ENCODE results near the gene ZNF474.

The ZNF474 gene

DNA sequence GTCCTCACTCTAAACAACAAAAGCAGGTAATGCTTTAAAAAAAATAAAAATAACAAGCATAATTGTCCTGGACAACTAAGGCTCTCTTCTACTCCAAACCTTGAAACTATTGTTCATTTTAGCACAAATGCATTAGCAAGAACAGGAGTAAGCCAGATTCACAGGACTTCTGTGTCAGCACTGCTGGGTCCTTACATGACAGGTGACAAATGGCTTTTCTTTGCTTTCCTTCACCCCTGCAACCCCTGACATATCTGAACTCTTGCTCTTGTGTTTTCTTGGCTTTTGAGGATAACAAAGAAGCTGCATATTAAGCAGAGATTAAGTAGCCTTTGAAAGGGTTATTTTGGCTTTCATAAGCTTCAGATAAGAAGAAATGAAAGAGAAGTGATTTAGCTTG is 71.1 kb downstream of the ZNF474 start:
- H3K27ac ChIP-seq (ENCODE audit: low read depth, low read length) = no peak overlapping the region
- no peaks in the 10 kb centered on the region for H3K36me3 ChIP-seq (ENCODE audit: control insufficient read depth, insufficient read depth, low read length)
- H3K27me3 ChIP-seq (ENCODE audit: control insufficient read depth, insufficient read depth, low read length) = no peaks in the 10 kb centered on the region
- H3K9ac ChIP-seq (ENCODE audit: low read length) = no peak overlapping the region
- no peak overlapping the region for H3K4me3 ChIP-seq (ENCODE audit: low read length)
- H3K4me1 ChIP-seq (ENCODE audit: control insufficient read depth, insufficient read depth, low read length) = no peaks in the 10 kb centered on the region

DNA sequence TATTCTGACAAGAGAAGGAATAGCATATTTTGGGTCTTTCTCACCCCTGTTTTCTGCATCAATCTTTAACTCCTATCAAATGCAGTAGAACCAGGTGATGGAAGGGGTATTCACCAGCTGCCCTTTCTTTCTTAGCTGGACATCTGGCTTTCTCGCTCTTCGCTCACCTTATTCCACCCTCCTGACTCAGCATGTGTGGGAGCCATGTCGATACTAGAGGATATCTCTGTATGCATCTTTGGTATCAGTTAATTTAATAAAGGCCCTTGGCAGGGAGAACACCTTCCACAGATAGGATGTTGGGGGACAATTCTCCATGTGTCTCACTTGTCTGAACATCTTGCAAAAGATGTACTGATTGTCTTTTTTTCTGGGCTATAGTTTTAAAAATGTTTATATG is 71.5 kb downstream of the ZNF474 start:
- Histone ChIP-seq H3K36me3 (ENCODE audit: control insufficient read depth, insufficient read depth, low read length) (no peaks in the 10 kb centered on the region), H3K4me1 (ENCODE audit: control insufficient read depth, insufficient read depth, low read length) (no peaks in the 10 kb centered on the region), H3K9ac (ENCODE audit: low read length) (no peak overlapping the region), H3K4me3 (ENCODE audit: low read length) (no peak overlapping the region), H3K27me3 (ENCODE audit: control insufficient read depth, insufficient read depth, low read length) (no peaks in the 10 kb centered on the region), H3K27ac (ENCODE audit: low read depth, low read length) (no peak overlapping the region)

GRCh38 chr5:122201365-122201764 is 72.0 kb downstream of the ZNF474 start:
- Histone ChIP-seq H3K4me1 (ENCODE audit: control insufficient read depth, insufficient read depth, low read length) (no peaks in the 10 kb centered on the region), H3K36me3 (ENCODE audit: control insufficient read depth, insufficient read depth, low read length) (no peaks in the 10 kb centered on the region), H3K4me3 (ENCODE audit: low read length) (no peak overlapping the region), H3K27ac (ENCODE audit: low read depth, low read length) (no peak overlapping the region), H3K27me3 (ENCODE audit: control insufficient read depth, insufficient read depth, low read length) (no peaks in the 10 kb centered on the region), H3K9ac (ENCODE audit: low read length) (no peak overlapping the region)

DNA sequence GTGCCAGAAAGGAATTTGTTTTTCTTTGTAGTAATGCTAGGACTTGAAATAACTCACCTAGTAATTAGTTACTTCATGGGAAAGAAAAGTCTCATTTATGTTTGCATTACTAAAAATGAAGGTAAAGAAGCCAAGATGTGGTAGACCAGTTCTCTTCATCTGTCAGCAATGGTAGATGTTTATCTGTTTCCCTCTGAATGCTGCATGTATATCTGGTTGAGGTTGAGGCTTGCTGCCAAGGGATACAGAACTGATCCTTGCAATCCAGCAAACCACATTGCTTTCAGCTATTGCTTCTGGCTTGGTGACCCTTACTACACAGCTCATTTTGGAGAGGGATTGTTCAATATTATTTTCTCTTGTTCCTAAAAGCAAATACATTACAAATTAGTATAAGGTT is 73.6 kb downstream of the ZNF474 start:
- H3K4me1 ChIP-seq (ENCODE audit: control insufficient read depth, insufficient read depth, low read length) = no peaks in the 10 kb centered on the region
- no peak overlapping the region for H3K27ac ChIP-seq (ENCODE audit: low read depth, low read length)
- no peak overlapping the region for H3K9ac ChIP-seq (ENCODE audit: low read length)
- no peaks in the 10 kb centered on the region for H3K36me3 ChIP-seq (ENCODE audit: control insufficient read depth, insufficient read depth, low read length)
- H3K27me3 ChIP-seq (ENCODE audit: control insufficient read depth, insufficient read depth, low read length) = no peaks in the 10 kb centered on the region
- no peak overlapping the region for H3K4me3 ChIP-seq (ENCODE audit: low read length)

Data from rectal smooth muscle tissue (tissue), 1 donor.